GDM1 (cell line): ENCODE results near the gene FAM161A.
"Not testable (repeated sequence)": the region's sequence is repeated elsewhere in the genome, so short reads cannot be mapped to it uniquely, and the experiment has no call there.

Source experiments
- DNase-seq: peaks from one replicate; lab custom pipeline; 2025; lab: John Stamatoyannopoulos, UW

The FAM161A gene

GRCh38 chr2:61853847-61854563 is at the start of gene FAM161A:
Gene FAM161A (minus strand): TSS chr2:61854060. CDS start chr2:61854041, 19 bp downstream.
- peak; percentile 70 for DNase-seq

GRCh38 chr2:61900281-61900680 is 46.4 kb upstream of the FAM161A start:
- DNase-seq: no peak

- DNase-seq: no peak
Measured at GRCh38 chr2:61898810-61899209, 45.0 kb upstream of the FAM161A start.

GRCh38 chr2:61888267-61889055 is 34.6 kb upstream of the FAM161A start, which contains the start of gene CCT4:
Gene CCT4 (minus strand): TSS chr2:61888656. CDS start chr2:61888507, 149 bp downstream.
- DNase-seq: peak; percentile 85

- DNase-seq: no peak
Measured at GRCh38 chr2:61887717-61888266, 33.9 kb upstream of the FAM161A start.

- DNase-seq: no peak
Measured at GRCh38 chr2:61885896-61886603, 32.2 kb upstream of the FAM161A start.

- no peak for DNase-seq
Measured at GRCh38 chr2:61882850-61883249, 29.0 kb upstream of the FAM161A start.

- not testable (repeated sequence) for DNase-seq
Measured at GRCh38 chr2:61879351-61879750, 25.5 kb upstream of the FAM161A start.

GRCh38 chr2:61878761-61879160 is 24.9 kb upstream of the FAM161A start:
- no peak for DNase-seq

GRCh38 chr2:61877571-61878245 is 23.8 kb upstream of the FAM161A start:
- no peak for DNase-seq

GRCh38 chr2:61876400-61876799 is 22.5 kb upstream of the FAM161A start:
- no peak for DNase-seq

GRCh38 chr2:61866482-61867089 is 12.7 kb upstream of the FAM161A start:
- not testable (repeated sequence) for DNase-seq

- no peak for DNase-seq
Measured at GRCh38 chr2:61862085-61862484, 8.2 kb upstream of the FAM161A start.

- no peak for DNase-seq
Measured at GRCh38 chr2:61857224-61857623, 3.4 kb upstream of the FAM161A start.

GRCh38 chr2:61855318-61855613 is 1.4 kb upstream of the FAM161A start:
- no peak for DNase-seq

- peak; percentile 87 for DNase-seq
Measured at GRCh38 chr2:61854564-61855317, 881 bp upstream of the FAM161A start.

- no peak for DNase-seq
Measured at GRCh38 chr2:61853086-61853846, 594 bp downstream of the FAM161A start.

GRCh38 chr2:61851270-61851669 is 2.6 kb downstream of the FAM161A start:
- DNase-seq: not testable (repeated sequence)

GRCh38 chr2:61845320-61845719 is 8.5 kb downstream of the FAM161A start:
- no peak for DNase-seq

- DNase-seq: no peak
Measured at GRCh38 chr2:61841286-61841685, 12.6 kb downstream of the FAM161A start.
